Kasumi-1 (cell line): Measurements from ENCODE around the gene HIPK1.
"Not testable (repeated sequence)": the region's sequence is repeated elsewhere in the genome, so short reads cannot be mapped to it uniquely, and the experiment has no call there.

Source experiments
- DNase-seq, 2 experiments: peaks; one replicate each; lab custom pipeline; 2025; lab: John Stamatoyannopoulos, UW

Gene HIPK1

DNA sequence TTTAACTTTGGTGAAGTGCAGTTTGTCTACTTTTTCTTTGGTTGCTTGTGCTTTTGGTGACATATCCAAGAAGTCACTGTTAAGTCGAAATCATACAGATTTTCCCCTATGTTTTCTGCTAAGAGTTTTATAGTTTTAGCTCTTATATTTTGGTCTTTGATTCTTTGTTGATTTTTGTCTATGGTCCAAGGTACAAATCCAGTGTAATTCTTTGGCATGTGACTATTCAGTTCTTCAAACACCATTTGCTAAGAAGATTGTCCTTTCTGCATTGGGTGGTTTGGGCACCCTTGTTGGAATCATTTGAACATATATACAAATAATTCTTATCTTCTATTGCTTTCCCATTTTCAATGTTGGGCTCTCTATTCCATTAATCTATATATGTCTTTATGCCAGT, 16.2 kb downstream of the HIPK1 start:
- no peak for DNase-seq

DNA sequence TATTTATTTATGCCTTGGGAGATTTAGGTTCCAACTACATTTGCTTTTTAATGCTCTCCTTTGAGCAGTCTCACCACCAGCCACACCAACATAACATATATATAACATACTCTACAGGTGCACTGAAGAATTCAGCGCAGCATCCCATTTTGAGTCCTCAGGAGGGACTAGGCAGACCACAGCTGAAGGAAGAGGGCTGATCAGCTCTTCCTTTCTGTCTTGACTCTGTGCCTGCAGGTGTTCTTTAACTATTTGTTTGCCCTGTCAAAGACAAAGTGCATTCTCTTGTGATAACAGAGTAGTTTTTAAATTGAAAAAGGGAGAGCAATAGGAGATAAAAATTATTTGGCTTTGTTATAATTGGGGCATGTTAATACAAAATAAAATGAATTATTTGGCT, 17.0 kb downstream of the HIPK1 start:
- no peak for DNase-seq

DNA sequence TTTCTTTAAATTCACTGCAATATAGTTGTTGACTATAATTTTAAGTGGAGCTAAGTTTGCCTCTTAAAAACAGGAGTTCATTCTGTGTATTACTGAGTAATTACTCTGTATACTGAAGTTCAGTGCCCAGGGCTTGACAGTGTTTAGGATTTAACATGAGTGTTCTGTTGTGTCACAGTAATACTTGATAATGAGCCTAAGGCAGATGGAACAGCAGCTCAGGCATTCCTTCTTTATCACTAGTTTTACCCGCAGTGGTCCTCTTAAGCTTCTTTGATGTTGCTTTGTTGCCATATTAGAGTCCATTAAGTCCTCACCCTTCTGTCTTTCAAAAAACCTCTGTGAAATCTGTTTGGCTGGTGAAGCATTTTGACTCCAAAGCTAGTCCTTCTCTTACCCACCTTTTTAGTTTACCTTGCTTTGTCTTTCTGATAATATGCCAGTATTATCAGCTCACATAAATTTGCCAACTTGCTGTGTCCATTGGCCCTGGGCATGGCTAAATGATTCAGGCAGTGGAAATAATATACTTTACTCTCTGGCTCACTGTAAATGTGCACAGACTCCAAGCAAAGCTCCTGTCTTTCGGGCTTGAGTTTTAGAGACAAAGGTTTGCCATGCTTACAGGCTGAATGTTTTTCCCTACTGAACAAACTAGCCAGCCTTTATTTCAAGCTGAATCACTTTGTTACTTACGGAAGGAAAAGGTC, 17.7 kb downstream of the HIPK1 start:
- DNase-seq, result no peak

GRCh38 chr1:113947388-113948107, 18.4 kb downstream of the HIPK1 start:
- no peak for DNase-seq

- not testable (repeated sequence) for DNase-seq
Observed at GRCh38 chr1:113948151-113948550, 19.0 kb downstream of the HIPK1 start.

- DNase-seq, result no peak
Observed at GRCh38 chr1:113949007-113949406, 19.9 kb downstream of the HIPK1 start.

GRCh38 chr1:113950908-113951307, 21.8 kb downstream of the HIPK1 start:
- DNase-seq, result no peak

DNA sequence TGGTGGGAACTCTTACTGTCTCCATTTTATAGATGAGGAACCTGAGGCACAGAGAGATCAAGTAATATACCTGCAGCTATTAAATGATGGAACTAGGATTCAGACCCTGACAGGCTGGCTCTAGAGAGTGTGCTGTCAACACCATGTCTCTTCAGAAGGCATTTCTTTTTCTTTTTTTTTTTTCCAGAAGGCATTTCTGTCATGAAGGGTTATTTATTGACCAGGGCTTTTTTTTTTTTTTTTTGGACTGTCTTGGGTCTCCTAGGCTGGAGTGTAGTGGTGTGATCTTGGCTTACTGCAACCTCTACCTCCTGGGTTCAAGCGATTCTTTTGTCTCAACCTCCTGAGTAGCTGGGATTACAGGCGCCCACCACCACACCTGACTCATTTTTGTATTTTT, 22.6 kb downstream of the HIPK1 start:
- no peak for DNase-seq

GRCh38 chr1:113957984-113958383, 28.9 kb downstream of the HIPK1 start:
- no peak for DNase-seq

DNA sequence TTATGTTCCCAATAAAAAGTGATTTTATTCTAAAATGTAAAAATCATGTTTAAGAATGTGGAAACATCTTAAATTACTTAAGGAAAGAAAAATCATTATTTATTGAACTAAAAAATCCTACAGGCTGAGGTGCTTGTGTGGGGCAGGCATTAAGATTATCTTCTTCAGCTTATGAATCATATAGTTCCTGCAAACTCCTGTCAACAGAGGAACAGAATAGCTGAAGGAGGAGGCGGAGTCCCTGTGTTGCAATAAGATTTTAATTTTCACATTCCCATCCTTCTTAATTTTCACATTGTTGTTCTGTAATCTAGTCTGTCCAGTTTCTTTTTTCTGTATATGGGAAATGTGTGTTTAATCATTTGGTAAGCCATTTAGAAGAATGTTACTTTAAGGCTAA, 29.6 kb downstream of the HIPK1 start:
- DNase-seq, result no peak

DNA sequence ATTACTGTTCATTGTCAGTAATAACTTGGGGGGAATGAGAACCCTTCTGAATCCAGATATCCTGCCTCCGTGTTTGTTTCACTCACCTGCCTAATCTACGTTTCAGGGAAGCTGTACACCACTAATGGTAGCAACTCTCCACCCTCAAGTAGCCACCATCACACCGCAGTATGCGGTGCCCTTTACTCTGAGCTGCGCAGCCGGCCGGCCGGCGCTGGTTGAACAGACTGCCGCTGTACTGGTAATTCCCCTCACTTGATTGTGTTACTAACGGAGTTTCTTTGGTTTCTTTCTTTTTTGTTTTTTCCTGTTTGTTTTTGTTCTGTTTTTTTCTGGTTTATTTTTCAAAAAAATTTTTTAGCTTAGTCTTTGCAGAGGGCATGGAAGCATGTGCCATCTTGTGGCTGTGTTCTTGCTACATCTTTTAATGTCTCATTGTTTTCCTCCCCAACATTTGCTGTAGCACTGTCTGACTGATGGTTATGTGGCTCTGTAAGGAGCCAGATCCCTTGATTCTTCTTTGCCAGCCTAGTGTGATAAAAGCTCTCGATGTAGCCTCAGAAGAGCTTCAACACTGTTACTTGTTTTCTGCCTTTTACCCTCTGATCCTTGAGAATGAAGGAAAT, 34.3 kb downstream of the HIPK1 start:
- DNase-seq, result peak in 1 of 2 experiments; percentile 12

- no peak for DNase-seq
Observed at GRCh38 chr1:113965703-113966412, 36.7 kb downstream of the HIPK1 start.

GRCh38 chr1:113972954-113973353, 43.8 kb downstream of the HIPK1 start:
- no peak for DNase-seq

GRCh38 chr1:113975211-113975895, 46.2 kb downstream of the HIPK1 start:
- peak; percentile 62 to 74 for DNase-seq

GRCh38 chr1:113976609-113977278, 47.6 kb downstream of the HIPK1 start:
- peak; percentile 14 to 30 for DNase-seq

DNA sequence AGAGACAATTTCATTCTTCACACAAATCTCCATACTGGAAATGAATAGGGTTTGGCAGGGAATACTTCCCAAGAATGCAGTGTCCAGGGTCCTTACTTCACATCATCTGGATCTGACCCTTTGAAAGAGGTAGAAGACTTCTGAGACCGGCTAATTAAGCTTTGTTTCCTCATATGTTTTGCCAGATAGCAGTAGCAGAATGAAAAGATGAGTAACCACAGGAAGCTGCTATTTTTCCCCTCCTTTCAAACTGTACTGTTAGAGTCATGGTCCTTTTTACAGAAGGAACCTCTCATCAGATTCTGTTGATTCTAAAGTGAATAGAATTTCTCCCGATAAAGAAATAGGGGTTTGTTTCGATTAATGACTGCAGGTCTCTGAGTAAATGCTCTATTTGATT, 48.8 kb downstream of the HIPK1 start:
- DNase-seq, result no peak

DNA sequence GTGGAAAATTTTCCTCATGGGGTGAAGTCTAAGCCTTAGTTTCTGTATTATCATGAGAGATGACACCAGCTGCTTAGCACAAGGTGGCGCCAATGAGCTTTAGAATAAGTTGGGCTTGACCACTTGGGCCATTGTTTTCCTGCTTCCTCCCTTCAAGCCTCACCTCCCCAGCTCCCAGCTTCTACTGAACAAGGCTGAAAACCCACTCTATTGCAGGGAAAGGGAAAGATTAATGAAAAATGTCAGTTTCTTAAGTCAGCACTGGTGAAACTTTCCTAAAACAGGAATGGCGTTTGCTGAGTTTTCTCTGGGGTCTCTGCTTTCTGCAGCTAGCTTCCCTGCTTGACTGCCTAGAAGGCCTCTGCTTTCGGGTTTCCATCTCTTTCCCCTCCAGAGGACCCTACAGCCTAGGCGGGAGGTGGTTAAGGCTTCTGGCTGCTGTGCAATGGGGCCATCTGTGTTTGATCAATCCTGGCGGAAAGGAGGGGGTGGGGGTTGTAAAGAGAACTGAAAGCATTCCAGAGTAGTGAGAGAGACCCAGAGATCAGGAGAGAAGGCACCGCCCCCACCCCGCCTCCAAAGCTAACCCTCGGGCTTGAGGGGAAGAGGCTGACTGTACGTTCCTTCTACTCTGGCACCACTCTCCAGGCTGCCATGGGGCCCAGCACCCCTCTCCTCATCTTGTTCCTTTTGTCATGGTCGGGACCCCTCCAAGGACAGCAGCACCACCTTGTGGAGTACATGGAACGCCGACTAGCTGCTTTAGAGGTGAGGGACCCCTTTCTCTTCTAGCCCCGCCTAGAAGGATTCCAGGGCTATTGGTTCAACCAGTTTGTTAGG, 50.0 kb downstream of the HIPK1 start, which contains the start of gene OLFML3:
OLFML3 (plus strand) TSS at position 612 of the 840 bp plus-strand sequence; CDS start at position 655, 43 bp downstream.
- peak; percentile 53 to 58 for DNase-seq

DNA sequence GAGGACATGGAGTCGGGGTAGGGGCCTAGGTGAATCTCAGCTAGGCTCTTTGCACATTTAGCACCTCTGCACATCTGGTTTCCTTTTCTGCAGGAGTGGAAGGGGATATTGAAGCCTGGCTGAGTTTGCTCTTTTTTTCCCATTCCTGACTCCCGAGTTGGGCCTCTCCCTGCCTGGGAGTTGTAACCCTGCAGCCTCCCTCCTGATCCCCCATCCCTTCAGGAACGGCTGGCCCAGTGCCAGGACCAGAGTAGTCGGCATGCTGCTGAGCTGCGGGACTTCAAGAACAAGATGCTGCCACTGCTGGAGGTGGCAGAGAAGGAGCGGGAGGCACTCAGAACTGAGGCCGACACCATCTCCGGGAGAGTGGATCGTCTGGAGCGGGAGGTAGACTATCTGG, 51.0 kb downstream of the HIPK1 start:
- no peak for DNase-seq

DNA sequence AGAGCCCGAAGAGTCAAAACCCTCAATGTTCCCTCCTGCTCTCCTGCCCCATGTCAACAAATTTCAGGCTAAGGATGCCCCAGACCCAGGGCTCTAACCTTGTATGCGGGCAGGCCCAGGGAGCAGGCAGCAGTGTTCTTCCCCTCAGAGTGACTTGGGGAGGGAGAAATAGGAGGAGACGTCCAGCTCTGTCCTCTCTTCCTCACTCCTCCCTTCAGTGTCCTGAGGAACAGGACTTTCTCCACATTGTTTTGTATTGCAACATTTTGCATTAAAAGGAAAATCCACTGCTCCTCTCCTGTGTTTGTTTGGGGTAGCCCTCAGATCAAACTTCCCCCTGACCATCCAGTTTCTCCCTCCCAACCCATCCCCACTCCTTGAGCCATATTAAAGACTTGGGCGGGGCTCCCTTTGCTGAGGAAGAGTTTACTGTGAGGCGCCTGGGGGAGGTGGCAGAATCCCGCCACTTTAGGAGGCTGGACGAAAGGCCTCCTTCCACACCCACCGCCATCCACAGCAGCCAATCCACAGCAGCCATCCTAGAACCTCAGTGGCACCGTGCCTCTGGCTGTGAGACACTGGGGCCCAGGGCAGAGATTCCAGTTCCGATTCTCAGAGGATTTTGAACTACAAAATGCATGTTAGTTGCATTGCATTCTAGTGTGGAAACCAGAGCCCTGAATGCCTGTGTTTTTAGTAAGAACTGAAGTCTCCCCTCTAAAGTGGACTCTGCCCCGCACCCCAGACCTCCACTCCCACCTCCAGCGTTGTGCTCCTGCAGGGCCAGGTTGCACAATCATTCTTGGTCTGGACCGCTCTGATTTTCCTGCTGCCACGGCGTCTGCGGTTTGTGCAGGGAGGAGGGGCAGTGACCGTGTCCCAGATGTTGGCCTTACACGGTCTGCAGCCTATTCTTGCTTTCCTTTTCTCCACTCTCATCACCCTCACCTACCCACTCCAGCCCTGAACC, 53.1 kb downstream of the HIPK1 start:
- peak in 1 of 2 experiments; percentile 7 for DNase-seq
